A673 (cell line): ENCODE data around the gene ADSS2. TPM values are rescaled to one million over a fixed set of nuclear protein-coding genes. Genes with fewer than 3 reads are reported as not detected.

Experiments
- BruUV-seq: library from RNA; stranded (reverse); fragments of 400-500 nt; replicated peaks from 2 replicates; lab custom pipeline; 2021; lab: Mats Ljungman, UMichigan
- CTCF ChIA-PET: fragments of 300-600 bp; sonication (Branson Sonifier 250); formaldehyde crosslinking; loops from one replicate; lab custom pipeline; 2022; ENCODE audit warnings: antibody characterized with exemption; lab: Charles Lee
- POLR2A ChIA-PET: fragments of 300-600 bp; sonication (Branson Sonifier 250); formaldehyde crosslinking; loops from one replicate; lab custom pipeline; 2022; ENCODE audit warnings: antibody characterized with exemption; ENCODE audit not compliant: low non-redundant PET; lab: Charles Lee
- DNase-seq: peaks from one replicate; pipeline ENCODE4 v3.0.0-alpha.2; 2015; ENCODE audit warnings: low spot score
- H3K27ac ChIP-seq: fragments of 200-600 bp; sonication (generic); 2 replicates; pipeline ENCODE4 v1.5.1; 2016; ENCODE audit warnings: mixed run types, low read depth, mild to moderate bottlenecking, mixed read lengths, antibody characterized with exemption, low read length; ENCODE audit not compliant: poor library complexity, severe bottlenecking
- H3K27me3 ChIP-seq: fragments of 200-600 bp; sonication (generic); replicated peaks from 2 replicates; pipeline ENCODE4 v1.6.1; 2017; ENCODE audit warnings: mixed run types, low read depth, mild to moderate bottlenecking, mixed read lengths, antibody characterized with exemption, low read length; ENCODE audit not compliant: insufficient read depth, poor library complexity
- H3K36me3 ChIP-seq: fragments of 200-600 bp; sonication (generic); 2 replicates; pipeline ENCODE4 v1.6.1; 2016; ENCODE audit warnings: mixed run types, mild to moderate bottlenecking, mixed read lengths, antibody characterized with exemption, low read length; ENCODE audit not compliant: insufficient read depth, poor library complexity, severe bottlenecking
- H3K4me1 ChIP-seq: fragments of 200-600 bp; sonication (generic); 2 replicates; pipeline ENCODE4 v1.6.1; 2017; ENCODE audit warnings: mixed run types, mild to moderate bottlenecking, mixed read lengths, antibody characterized with exemption, low read length; ENCODE audit not compliant: insufficient read depth, poor library complexity, severe bottlenecking
- H3K4me3 ChIP-seq: fragments of 200-600 bp; sonication (generic); 2 replicates; pipeline ENCODE4 v1.5.1; 2016; ENCODE audit warnings: low read depth, mixed run types, mild to moderate bottlenecking, mixed read lengths, low read length; ENCODE audit not compliant: poor library complexity, severe bottlenecking
- H3K9me3 ChIP-seq: fragments of 200-600 bp; sonication (generic); 2 replicates; pipeline ENCODE4 v1.6.1; 2016; ENCODE audit warnings: mixed run types, low read depth, mild to moderate bottlenecking, mixed read lengths, antibody characterized with exemption, low read length; ENCODE audit not compliant: poor library complexity, severe bottlenecking
- EZH2 ChIP-seq: fragments of 200-600 bp; sonication (generic); IDR thresholded peaks from 2 replicates; pipeline ENCODE4 v1.6.1; 2017; ENCODE audit warnings: borderline replicate concordance, low read depth, mild to moderate bottlenecking, mixed read lengths, antibody characterized with exemption, low read length; ENCODE audit not compliant: poor library complexity, severe bottlenecking
- intact Hi-C: fragments of 100-400 bp; cut with micrococcal nuclease; formaldehyde crosslinking; loops from one replicate; pipeline ENCODE4 v1.10.0; 2022; ENCODE audit not compliant: unreplicated experiment
- total RNA-seq: library from RNA; stranded (reverse); gene quantifications from 2 replicates; pipeline ENCODE4 v1.2.3, GENCODE V29; 2021
- TF ChIP-seq, protein P1 (sequence below): fragments of 300-800, 200-600 bp; sonication (generic); conservative IDR thresholded peaks from 2 replicates; pipeline ENCODE4 v1.5.1; 2017; ENCODE audit warnings: low read depth, mild to moderate bottlenecking, antibody characterized with exemption, low read length, moderate library complexity, mixed read lengths

Gene ADSS2
- total RNA-seq, 1 experiment from 2014 or later, result 46.7 TPM

DNA sequence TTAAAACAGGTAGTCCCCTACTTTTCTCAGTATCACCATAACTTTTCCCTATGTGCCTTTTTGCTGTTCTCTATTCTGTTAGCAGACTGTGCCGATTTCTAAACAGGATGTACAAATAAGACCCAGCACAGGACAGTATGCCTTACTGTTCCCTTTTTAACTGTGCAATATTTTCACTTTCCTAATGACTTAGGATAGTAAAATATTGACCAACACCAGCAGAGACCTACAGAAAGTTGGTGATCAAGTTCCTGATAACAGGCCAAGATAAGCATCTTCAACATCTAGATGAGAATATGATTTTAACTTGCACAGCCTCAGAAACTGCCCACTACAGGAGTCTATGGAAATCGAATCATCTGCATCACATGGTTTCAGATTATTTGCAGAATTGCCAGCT lies 42.0 kb downstream of the ADSS2 start:
- no peaks in the 10 kb centered on the region for H3K4me1 ChIP-seq
- DNase-seq, result no peak
- H3K27me3 ChIP-seq, result no peaks in the 10 kb centered on the region
- peaks cover 17% of the 10 kb centered on the region for H3K36me3 ChIP-seq
- H3K9me3 ChIP-seq, result no peaks in the 10 kb centered on the region
- POLR2A ChIA-PET, result no interaction called here
- no peak overlapping the region for H3K4me3 ChIP-seq
- intact Hi-C loops, result no loop called here
- TF ChIP-seq, protein P1, sequence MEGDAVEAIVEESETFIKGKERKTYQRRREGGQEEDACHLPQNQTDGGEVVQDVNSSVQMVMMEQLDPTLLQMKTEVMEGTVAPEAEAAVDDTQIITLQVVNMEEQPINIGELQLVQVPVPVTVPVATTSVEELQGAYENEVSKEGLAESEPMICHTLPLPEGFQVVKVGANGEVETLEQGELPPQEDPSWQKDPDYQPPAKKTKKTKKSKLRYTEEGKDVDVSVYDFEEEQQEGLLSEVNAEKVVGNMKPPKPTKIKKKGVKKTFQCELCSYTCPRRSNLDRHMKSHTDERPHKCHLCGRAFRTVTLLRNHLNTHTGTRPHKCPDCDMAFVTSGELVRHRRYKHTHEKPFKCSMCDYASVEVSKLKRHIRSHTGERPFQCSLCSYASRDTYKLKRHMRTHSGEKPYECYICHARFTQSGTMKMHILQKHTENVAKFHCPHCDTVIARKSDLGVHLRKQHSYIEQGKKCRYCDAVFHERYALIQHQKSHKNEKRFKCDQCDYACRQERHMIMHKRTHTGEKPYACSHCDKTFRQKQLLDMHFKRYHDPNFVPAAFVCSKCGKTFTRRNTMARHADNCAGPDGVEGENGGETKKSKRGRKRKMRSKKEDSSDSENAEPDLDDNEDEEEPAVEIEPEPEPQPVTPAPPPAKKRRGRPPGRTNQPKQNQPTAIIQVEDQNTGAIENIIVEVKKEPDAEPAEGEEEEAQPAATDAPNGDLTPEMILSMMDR, result no peak
- TF ChIP-seq EZH2, result no peak
- CTCF ChIA-PET, result no interaction called here
- no peak overlapping the region for H3K27ac ChIP-seq
- no TSS peak for BruUV-seq

DNA sequence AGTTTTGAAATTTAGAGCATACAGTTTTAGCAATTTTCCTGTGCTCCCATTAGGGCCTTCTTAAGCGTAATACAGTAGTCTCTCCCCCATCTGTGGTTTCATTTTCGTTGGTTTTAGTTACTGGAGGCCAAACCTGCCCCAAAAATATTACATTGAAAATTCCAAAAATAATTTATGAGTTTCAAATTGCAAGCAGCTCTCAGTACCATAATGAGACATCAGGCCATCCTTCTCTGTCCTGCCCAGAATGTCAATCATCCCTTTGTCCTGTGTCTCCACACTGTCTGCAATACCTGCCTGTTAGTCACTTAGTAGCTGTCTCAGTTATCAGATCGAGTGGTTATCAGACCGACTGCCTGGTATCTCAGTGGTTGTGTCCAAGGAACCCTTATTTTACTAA lies 45.4 kb downstream of the ADSS2 start:
- POLR2A ChIA-PET, result no interaction called here
- H3K36me3 ChIP-seq, result peaks cover 24% of the 10 kb centered on the region
- TF ChIP-seq EZH2, result no peak
- TF ChIP-seq, protein P1, result no peak
- peaks cover 21% of the 10 kb centered on the region for H3K9me3 ChIP-seq
- no peak overlapping the region for H3K4me3 ChIP-seq
- intact Hi-C loops, result no loop called here
- no peaks in the 10 kb centered on the region for H3K4me1 ChIP-seq
- no peak for DNase-seq
- BruUV-seq, result no TSS peak
- H3K27me3 ChIP-seq, result no peaks in the 10 kb centered on the region
- CTCF ChIA-PET, result no interaction called here
- no peak overlapping the region for H3K27ac ChIP-seq

DNA sequence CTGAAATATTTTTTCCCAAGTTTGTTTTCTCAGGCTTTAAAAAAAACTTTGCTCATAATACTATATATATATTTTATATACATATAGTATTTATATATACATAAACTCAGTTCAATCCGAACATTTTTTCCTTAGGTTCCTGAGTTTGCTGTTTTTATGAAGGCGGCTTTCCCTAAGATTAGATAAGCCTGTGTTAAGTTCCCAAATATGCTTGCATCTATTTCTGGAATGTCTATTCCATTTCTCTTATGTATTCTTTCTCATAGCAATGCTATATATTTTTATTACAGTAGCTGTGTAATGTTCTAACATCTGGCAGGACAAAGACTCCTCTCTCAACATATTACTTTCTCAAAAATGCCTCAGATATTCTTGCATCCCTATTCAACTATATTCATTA lies 45.9 kb downstream of the ADSS2 start:
- Histone ChIP-seq H3K9me3 (peaks cover 25% of the 10 kb centered on the region), H3K36me3 (peaks cover 24% of the 10 kb centered on the region), H3K27ac (no peak overlapping the region), H3K4me1 (no peaks in the 10 kb centered on the region), H3K4me3 (no peak overlapping the region), H3K27me3 (no peaks in the 10 kb centered on the region)
- TF ChIP-seq, protein P1, result no peak
- no peak for TF ChIP-seq EZH2
- no TSS peak for BruUV-seq
- intact Hi-C loops, result no loop called here
- no peak for DNase-seq
- ChIA-PET CTCF (no interaction called here), POLR2A (no interaction called here)
